Endothelial cell of umbilical vein (primary cell): ENCODE measurements around the gene ADAMTSL3.

Source experiments
- CTCF ChIP-seq, 2 donors: IDR thresholded peaks; 1 replicate in 1 of 2; 2 replicates in 1 of 2; pipeline ENCODE4 v1.5.1; 2011; ENCODE audit warnings: low read length in 2 of 2, mild to moderate bottlenecking in 2 of 2, moderate library complexity in 2 of 2, control low read depth in 1 of 2, inconsistent platforms in 1 of 2, low read depth in 1 of 2; ENCODE audit not compliant: insufficient read depth in 1 of 2; ENCODE audit errors: extremely low read depth in 1 of 2
- EZH2 ChIP-seq: IDR thresholded peaks from 2 replicates; pipeline ENCODE4 v1.6.1; 2012; ENCODE audit warnings: borderline replicate concordance, low read depth, mild to moderate bottlenecking, moderate library complexity, low read length, inconsistent platforms; ENCODE audit not compliant: severe bottlenecking
- JUN ChIP-seq: IDR thresholded peaks from 2 replicates; pipeline ENCODE4 v1.6.1; 2011; ENCODE audit warnings: borderline replicate concordance, low read depth; ENCODE audit not compliant: insufficient read length, insufficient read depth
- MAX ChIP-seq: IDR thresholded peaks from 2 replicates; pipeline ENCODE4 v1.6.1; 2011; ENCODE audit not compliant: insufficient read depth, insufficient read length
- POLR2A ChIP-seq: IDR thresholded peaks from 2 replicates; pipeline ENCODE4 v1.6.1; 2012; ENCODE audit warnings: low read depth, mild to moderate bottlenecking, control low read depth, low read length
- POLR2AphosphoS5 ChIP-seq: IDR thresholded peaks from 2 replicates; pipeline ENCODE4 v1.6.1; 2012; ENCODE audit warnings: low read depth, mild to moderate bottlenecking, control low read depth, low read length, moderate library complexity; ENCODE audit not compliant: insufficient read depth

GRCh38 chr15:84082739-84083138 is 428.8 kb downstream of the ADAMTSL3 start:
- TF ChIP-seq CTCF (IDR thresholded peaks at IDR 0.05; ENCODE audit: extremely low read depth in 1 of 2, insufficient read depth in 1 of 2, low read depth in 1 of 2, low read length in 2 of 2) (no peak), EZH2 (no peak), POLR2A (no peak), MAX (no peak), JUN (no peak), POLR2AphosphoS5 (no peak)
